ENCODE measurements around the gene CTF1. TPM values are rescaled to one million over a fixed set of nuclear protein-coding genes. Genes with fewer than 3 reads are reported as not detected.

The CTF1 gene
- total and polyA plus RNA-seq, 2 donors (not counting 1 experiment from before 2014, with no cell fraction given) = 0.78 to 0.81 TPM

GRCh38 chr16:30896889-30897733 is 697 bp downstream of the CTF1 start:
- intact Hi-C loops (cut with micrococcal nuclease) = loop anchor here (1.0 kb wide), 8 partner anchors 22 to 562 kb away; partner anchors contain the start of genes ARMC5, FBRS, PHKG2 and SETD1A
- Histone ChIP-seq H3K27ac (ENCODE audit: low read length in 2 of 2) (peak overlapping the region; percentile 69 to 76), H3K4me3 (ENCODE audit: control extremely low read depth in 1 of 5, extremely low read depth in 1 of 5, insufficient read depth in 1 of 5, low read depth in 2 of 5, low read length in 4 of 5) (peak overlapping the region in 4 of 5 experiments; percentile 43 to 68 (median 60)), H3K4me1 (ENCODE audit: control insufficient read depth in 2 of 2, insufficient read depth in 2 of 2, low read length in 2 of 2) (peaks cover 39 to 53% of the 10 kb centered on the region in 2 donors), H3K9ac (ENCODE audit: low read length) (peak overlapping the region; percentile 62), H3K9me3 (ENCODE audit: control extremely low read depth in 1 of 3, control insufficient read depth in 2 of 3, insufficient read depth in 1 of 3, low read length in 2 of 3) (peaks cover 0 to 2% (median 0%) of the 10 kb centered on the region in 3 donors), H2AFZ (ENCODE audit: insufficient read depth, low read depth, low read length, poor library complexity, severe bottlenecking) (peak overlapping the region; percentile 94), H3K4me2 (replicated peaks; ENCODE audit: low read depth, low read length, poor library complexity, severe bottlenecking) (peak overlapping the region; percentile 93), H3K79me2 (ENCODE audit: control insufficient read depth, insufficient read depth, low read length) (peaks cover 8% of the 10 kb centered on the region), H3K36me3 (replicated peaks in 1 of 2; ENCODE audit: control extremely low read depth in 1 of 2, control insufficient read depth in 1 of 2, extremely low read depth in 1 of 2, insufficient read depth in 2 of 2, low read length in 1 of 2) (no peaks in the 10 kb centered on the region), H3K27me3 (replicated peaks in 1 of 4; ENCODE audit: control extremely low read depth in 1 of 4, control insufficient read depth in 3 of 4, insufficient read depth in 4 of 4, low read length in 3 of 4) (no peaks in the 10 kb centered on the region), H4K20me1 (ENCODE audit: control insufficient read depth, insufficient read depth, low read length, poor library complexity, severe bottlenecking) (peaks cover 8% of the 10 kb centered on the region)
- no peak for TF ChIP-seq EZH2 (IDR thresholded peaks at IDR 0.05; ENCODE audit: borderline replicate concordance, insufficient read depth, low read depth, low read length, poor library complexity, severe bottlenecking)
- peak; percentile 19 for TF ChIP-seq CTCF (IDR thresholded peaks at IDR 0.05)
- ATAC-seq (ENCODE audit: low read depth) = peak; percentile 55
- no peaks in the 10 kb centered on the region for H3K27me3 Mint-ChIP-seq
- ChIA-PET CTCF (interaction anchor here (1.1 to 3.5 kb wide), 2 partner anchors 22 to 52 kb away, joined by 5 to 25 read pairs; no protein-coding TSS in a partner anchor), POLR2A (interaction anchor here (0.6 to 2.2 kb wide), 3 partner anchors 20 to 429 kb away, joined by 5 to 15 read pairs (median 8); no protein-coding TSS in a partner anchor)
- H3K4me3 Mint-ChIP-seq = peak overlapping the region; percentile 91
- peak; percentile 87 for DNase-seq
- 5% methylated on average over 29 of the region's 31 CpGs for WGBS (ENCODE audit: insufficient coverage)
- peaks cover 48% of the 10 kb centered on the region for H3K4me1 Mint-ChIP-seq
- no peaks in the 10 kb centered on the region for H3K9me3 Mint-ChIP-seq (ENCODE audit: insufficient read depth)
- H3K27ac Mint-ChIP-seq = peak overlapping the region; percentile 91
